PC-9 (cell line): ENCODE data around the gene ZNF628.

Experiments
- CTCF ChIP-seq: fragments of 200-600 bp; sonication (generic); conservative IDR thresholded peaks from 2 replicates; pipeline ENCODE4 v1.6.1; 2017; ENCODE audit warnings: mixed run types, antibody characterized with exemption, mild to moderate bottlenecking, moderate library complexity
- EZH2 ChIP-seq: fragments of 200-600 bp; sonication (generic); IDR thresholded peaks from 2 replicates; pipeline ENCODE4 v1.8.0; 2017; ENCODE audit warnings: antibody characterized with exemption, low read depth

DNA sequence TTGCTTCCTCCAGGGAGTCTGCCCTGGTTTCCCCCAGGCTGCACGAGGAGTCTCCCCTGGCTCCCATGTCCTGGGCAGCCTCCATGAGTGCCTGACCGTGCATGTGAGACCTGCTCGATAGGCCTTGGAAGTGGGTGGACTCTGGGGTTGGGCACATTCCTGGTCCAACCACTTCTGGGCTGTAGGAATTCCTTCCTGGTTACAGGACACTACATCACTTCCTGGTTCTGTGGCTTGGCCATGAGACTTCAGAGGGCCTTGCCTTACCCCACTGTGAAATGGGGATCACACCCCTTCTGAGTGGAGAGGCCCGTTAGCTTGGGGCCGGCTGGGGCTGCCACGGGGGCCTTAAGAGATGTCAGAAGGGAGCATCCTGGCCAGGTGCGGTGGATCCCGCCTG, 4.0 kb upstream of the ZNF628 start:
- no peak for TF ChIP-seq CTCF
- no peak for TF ChIP-seq EZH2
